H1 (cell line): ENCODE results near the gene CEND1. TPM values are rescaled to one million over a fixed set of nuclear protein-coding genes. Genes with fewer than 3 reads are reported as not detected.

ENCODE experiments used
- CTCF ChIA-PET: fragments of 300-600 bp; sonication (Branson Sonifier 250); formaldehyde crosslinking; loops from one replicate; lab custom pipeline; 2021; ENCODE audit not compliant: partially characterized antibody; lab: Charles Lee
- POLR2A ChIA-PET: fragments of 300-600 bp; sonication (Branson Sonifier 250); formaldehyde crosslinking; loops from one replicate; lab custom pipeline; 2021; ENCODE audit warnings: inconsistent platforms; ENCODE audit not compliant: partially characterized antibody; lab: Charles Lee
- DNase-seq, 2 experiments: peaks; one replicate each; pipeline versions ENCODE4 v3.0.0 to v3.0.0-alpha.2; 2010 to 2022; ENCODE audit warnings: low spot score in 2 of 2, low read depth in 1 of 2, mixed read lengths in 1 of 2
- FAIRE-seq: peaks from 2 replicates; lab custom pipeline; 2011; peaks lifted over from hg19 to GRCh38; lab: Jason Lieb, UNC
- H2AFZ ChIP-seq: 2 replicates; pipeline ENCODE4 v1.8.1; 2012; ENCODE audit warnings: low read length, inconsistent platforms
- H2AK5ac ChIP-seq: 2 replicates; pipeline ENCODE4 v1.6.1; 2013; ENCODE audit warnings: low read depth, low read length
- H2BK120ac ChIP-seq: replicated peaks from 2 replicates; pipeline ENCODE3; 2013; ENCODE audit warnings: low read depth, low read length, inconsistent platforms
- H2BK12ac ChIP-seq: 2 replicates; pipeline ENCODE4 v1.6.1; 2013; ENCODE audit warnings: low read depth, low read length
- H2BK15ac ChIP-seq: 2 replicates; pipeline ENCODE4 v1.6.1; 2013; ENCODE audit warnings: low read length
- H2BK20ac ChIP-seq: 2 replicates; pipeline ENCODE4 v1.6.1; 2013; ENCODE audit warnings: low read length
- H2BK5ac ChIP-seq: 2 replicates; pipeline ENCODE4 v1.6.1; 2013; ENCODE audit warnings: low read depth, low read length
- H3K14ac ChIP-seq: 2 replicates; pipeline ENCODE4 v1.6.1; 2013; ENCODE audit warnings: inconsistent platforms; ENCODE audit not compliant: insufficient read length
- H3K18ac ChIP-seq: 2 replicates; pipeline ENCODE4 v1.6.1; 2013; ENCODE audit warnings: low read length; ENCODE audit errors: extremely low read depth
- H3K23ac ChIP-seq: 2 replicates; pipeline ENCODE4 v1.6.1; 2013; ENCODE audit warnings: inconsistent platforms; ENCODE audit not compliant: insufficient read length
- H3K23me2 ChIP-seq: 2 replicates; pipeline ENCODE4 v1.6.1; 2013; ENCODE audit warnings: low read depth, low read length
- H3K27ac ChIP-seq: 2 replicates; pipeline ENCODE4 v1.6.1; 2011; ENCODE audit warnings: low read depth, low read length, inconsistent platforms
- H3K27me3 ChIP-seq, 4 experiments: replicated peaks in 1 of 4; 1 replicate in 1 of 4; 2 replicates in 3 of 4; pipeline versions ENCODE4 v1.6.1 to v1.8.1; 2011 to 2013; ENCODE audit warnings: low read length in 3 of 4, mild to moderate bottlenecking in 3 of 4, inconsistent platforms in 2 of 4, mixed read lengths in 2 of 4, moderate library complexity in 1 of 4; ENCODE audit not compliant: control insufficient read depth in 3 of 4, insufficient read depth in 3 of 4; ENCODE audit errors: extremely low read depth in 1 of 4
- H3K36me3 ChIP-seq, 4 experiments: 2 replicates each; pipeline versions ENCODE4 v1.6.1 to v1.8.1; 2011 to 2013; ENCODE audit warnings: mild to moderate bottlenecking in 4 of 4, low read length in 3 of 4, moderate library complexity in 2 of 4, control low read depth in 1 of 4, inconsistent platforms in 1 of 4; ENCODE audit not compliant: insufficient read depth in 4 of 4, control insufficient read depth in 2 of 4
- H3K4ac ChIP-seq: replicated peaks from 2 replicates; pipeline ENCODE3; 2013; ENCODE audit warnings: low read length, low read depth, mixed read lengths, inconsistent platforms; ENCODE audit not compliant: insufficient read length
- H3K4me1 ChIP-seq, 4 experiments: replicated peaks in 1 of 4; 1 replicate in 1 of 4; 2 replicates in 3 of 4; pipeline versions ENCODE4 v1.6.1 to v1.8.1; 2011 to 2013; ENCODE audit warnings: low read length in 3 of 4, inconsistent platforms in 2 of 4, mixed read lengths in 1 of 4; ENCODE audit not compliant: insufficient read depth in 4 of 4, control insufficient read depth in 3 of 4
- H3K4me2 ChIP-seq, 2 experiments: 2 replicates each; pipeline versions ENCODE4 v1.6.1 to v1.8.1; 2011 to 2013; ENCODE audit warnings: low read depth in 2 of 2, low read length in 2 of 2, control low read depth in 1 of 2, inconsistent platforms in 1 of 2, mild to moderate bottlenecking in 1 of 2; ENCODE audit not compliant: insufficient read depth in 1 of 2
- H3K4me3 ChIP-seq, 4 experiments: fragments of 200-600, 300-600 bp in 1 of 4; sonication (generic), shearing (Covaris generic), sonication (Bioruptor Twin) in 1 of 4; 2 replicates each; pipeline versions ENCODE4 v1.5.1 to v1.8.1; 2011 to 2016; ENCODE audit warnings: low read length in 4 of 4, low read depth in 3 of 4, control low read depth in 2 of 4, inconsistent platforms in 2 of 4, mild to moderate bottlenecking in 2 of 4, mixed read lengths in 1 of 4, moderate library complexity in 1 of 4; ENCODE audit not compliant: insufficient read depth in 2 of 4; ENCODE audit errors: extremely low read depth in 1 of 4
- H3K56ac ChIP-seq: replicated peaks from 2 replicates; pipeline ENCODE3; 2013; ENCODE audit warnings: low read depth, mild to moderate bottlenecking, mixed read lengths, low read length, inconsistent platforms; ENCODE audit not compliant: insufficient read length
- H3K79me1 ChIP-seq: 2 replicates; pipeline ENCODE4 v1.6.1; 2013; ENCODE audit warnings: low read depth, low read length, control low read depth
- H3K79me2 ChIP-seq, 2 experiments: 2 replicates each; pipeline versions ENCODE4 v1.6.1 to v1.8.1; 2012 to 2013; ENCODE audit warnings: low read length in 2 of 2, mild to moderate bottlenecking in 2 of 2, inconsistent platforms in 1 of 2; ENCODE audit not compliant: insufficient read depth in 2 of 2, control insufficient read depth in 1 of 2
- H3K9ac ChIP-seq, 4 experiments: replicated peaks in 1 of 4; 1 replicate in 1 of 4; 2 replicates in 3 of 4; pipeline versions ENCODE4 v1.6.1 to v1.8.1; 2011 to 2013; ENCODE audit warnings: low read depth in 3 of 4, low read length in 3 of 4, control low read depth in 2 of 4, mild to moderate bottlenecking in 2 of 4, moderate library complexity in 2 of 4, inconsistent platforms in 1 of 4; ENCODE audit errors: extremely low read depth in 1 of 4
- H3K9me3 ChIP-seq, 2 experiments: 2 replicates each; pipeline versions ENCODE4 v1.6.1 to v1.8.1; 2012 to 2013; ENCODE audit warnings: mild to moderate bottlenecking in 2 of 2, moderate library complexity in 2 of 2, control low read depth in 1 of 2, inconsistent platforms in 1 of 2, low read depth in 1 of 2, low read length in 1 of 2, mixed read lengths in 1 of 2; ENCODE audit not compliant: insufficient read depth in 2 of 2
- H4K20me1 ChIP-seq, 2 experiments: replicated peaks in 1 of 2; 2 replicates each; pipeline versions ENCODE3 to v1.8.1; 2011 to 2013; ENCODE audit warnings: inconsistent platforms in 2 of 2, low read length in 2 of 2, mild to moderate bottlenecking in 1 of 2; ENCODE audit not compliant: insufficient read depth in 2 of 2, control insufficient read depth in 1 of 2
- H4K5ac ChIP-seq: 2 replicates; pipeline ENCODE4 v1.6.1; 2013; ENCODE audit warnings: low read length, low read depth, mixed read lengths, inconsistent platforms; ENCODE audit not compliant: insufficient read length
- H4K8ac ChIP-seq: 2 replicates; pipeline ENCODE4 v1.8.0; 2013; ENCODE audit warnings: mild to moderate bottlenecking, moderate library complexity, low read length, inconsistent platforms; ENCODE audit not compliant: insufficient read depth; ENCODE audit errors: extremely low read depth
- H4K91ac ChIP-seq: replicated peaks from 2 replicates; pipeline ENCODE3; 2013; ENCODE audit warnings: low read length, mixed read lengths, inconsistent platforms; ENCODE audit not compliant: insufficient read length
- NANOG ChIP-seq: IDR thresholded peaks from 2 replicates; pipeline ENCODE4 v1.6.1; 2011; ENCODE audit warnings: low read length, low read depth, mild to moderate bottlenecking, inconsistent platforms; ENCODE audit not compliant: insufficient read depth, poor library complexity, severe bottlenecking
- WGBS, 2 experiments: shearing (Covaris generic) in 1 of 2; methylation state at CpG; one replicate each; pipeline versions ENCODE4 v1.1.6 to v1.1.7; 2013 to 2015; ENCODE audit warnings: low lambda C conversion rate in 2 of 2, mixed read lengths in 2 of 2, inconsistent platforms in 1 of 2, low coverage in 1 of 2, missing lambda C conversion rate in 1 of 2; ENCODE audit not compliant: insufficient replicate concordance in 2 of 2, insufficient coverage in 1 of 2, insufficient read length in 1 of 2; ENCODE audit errors: extremely low coverage in 1 of 2, missing lambda C conversion rate in 1 of 2; 5-methylcytosine and 5-hydroxymethylcytosine counted together
- polyA plus RNA-seq, 7 experiments: library from polyadenylated mRNA; depleted of rRNA in 3 of 7; stranded (reverse) in 5 of 7; unstranded in 2 of 7; fragments of >200 nt in 5 of 7; fragments of 200-250 nt in 2 of 7; gene quantifications; 1 replicate in 5 of 7; 2 replicates in 1 of 7; 4 replicates in 1 of 7; pipeline versions ENCODE4 v1.2.1 to v1.2.3, GENCODE V29; 2011 to 2013; ENCODE audit warnings: missing spikeins in 2 of 7, mixed read lengths in 2 of 7
- total RNA-seq: library from RNA; stranded (reverse); fragmentation: NEBNext Ultra II Directional; extraction: Animal tissue kit (Norgen Biotek cat#: 25700); gene quantifications from 2 replicates; pipeline ENCODE4 v1.2.1, GENCODE V29; 2021

CEND1 gene
- total and polyA plus RNA-seq, 2 of the 8 experiments (the other 6 are each of a cell fraction or from before 2014, with no cell fraction given) = 0.82 to 5.0 TPM

DNA sequence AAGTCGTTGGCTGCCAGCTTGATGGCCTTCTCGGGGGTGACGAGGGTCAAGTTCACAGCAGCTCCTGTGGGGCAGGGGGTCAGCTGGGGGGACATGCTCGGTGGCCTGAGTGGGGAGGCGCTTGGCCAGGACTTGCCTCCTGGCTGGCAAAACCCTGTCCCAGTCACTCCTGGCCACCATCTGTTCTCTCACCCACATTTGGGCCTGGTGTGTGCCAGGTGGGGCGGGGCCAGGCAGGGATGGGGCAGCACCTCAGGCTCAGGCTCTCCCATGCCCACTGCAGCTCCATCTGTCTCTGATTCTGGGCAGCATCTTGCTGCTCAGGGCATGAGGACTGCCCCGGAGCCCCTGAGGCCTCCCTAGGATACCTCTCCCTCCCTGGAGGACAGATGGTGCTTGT lies 3.7 kb upstream of the CEND1 start:
- H3K4me2 ChIP-seq = no peak overlapping the region
- no peak overlapping the region for H4K8ac ChIP-seq
- no peak overlapping the region for H2BK120ac ChIP-seq
- H2BK15ac ChIP-seq = no peak overlapping the region
- peaks cover 2 to 12% of the 10 kb centered on the region in 2 experiments for H4K20me1 ChIP-seq
- H3K36me3 ChIP-seq = peaks cover 0 to 12% (median 0%) of the 10 kb centered on the region in 4 experiments; a peak in 3 of 8 replicates
- peaks cover 7% of the 10 kb centered on the region for H3K23me2 ChIP-seq
- no peak overlapping the region for H3K14ac ChIP-seq
- H3K9ac ChIP-seq = no peak overlapping the region
- 82% methylated on average over 7 of the region's 7 CpGs; no CpG with 5 or more reads in 1 of the 2 experiments for WGBS, 2 experiments
- H3K18ac ChIP-seq = no peak overlapping the region
- no peaks in the 10 kb centered on the region for H3K9me3 ChIP-seq
- H3K56ac ChIP-seq = no peak overlapping the region
- H3K4me3 ChIP-seq = no peak overlapping the region
- H3K4ac ChIP-seq = no peak overlapping the region
- H2AFZ ChIP-seq = no peak overlapping the region
- H4K91ac ChIP-seq = no peak overlapping the region
- CTCF ChIA-PET = interaction anchor here (1.0 to 2.2 kb wide), 2 partner anchors 10 to 18 kb away, joined by 3 to 10 read pairs; no protein-coding TSS in a partner anchor
- DNase-seq = no peak
- TF ChIP-seq NANOG = no peak
- TF ChIP-seq, all 59 proteins: peak for 0
- POLR2A ChIA-PET = interaction anchor here (0.6 to 53.0 kb wide), 2 partner anchors 11 to 37 kb away, joined by 3 to 1917 read pairs; partner anchors contain the start of genes CD151, CRACR2B, PNPLA2 and POLR2L
- FAIRE-seq = no peak
- Histone ChIP-seq H2BK5ac (no peak overlapping the region), H3K27me3 (no peaks in the 10 kb centered on the region), H2AK5ac (no peak overlapping the region), H2BK20ac (no peak overlapping the region), H3K79me2 (peaks cover 0 to 5% of the 10 kb centered on the region in 2 experiments; a peak in 1 of 4 replicates), H3K23ac (no peak overlapping the region), H4K5ac (no peak overlapping the region), H3K79me1 (0 out of 2 replicates have a peak, but pooled peaks cover 7% of the 10 kb centered on the region), H3K4me1 (peaks cover 4 to 34% (median 24%) of the 10 kb centered on the region in 4 experiments), H3K27ac (no peak overlapping the region), H2BK12ac (no peak overlapping the region)
